Stomach (tissue), 4 donors: ENCODE results near the gene SMAD5.

Source experiments
- EP300 ChIP-seq: sonication (generic); formaldehyde crosslinking; IDR thresholded peaks from one replicate; pipeline ENCODE4 v1.6.1; 2017; ENCODE audit warnings: antibody characterized with exemption
- POLR2A ChIP-seq, 4 donors: fragments of 450-650 bp; IDR thresholded peaks; one replicate each; pipeline ENCODE4 v1.6.1; 2016; ENCODE audit warnings: antibody characterized with exemption in 4 of 4, control low read depth in 2 of 4, mild to moderate bottlenecking in 1 of 4, moderate library complexity in 1 of 4
- POLR2AphosphoS5 ChIP-seq, 3 donors: sonication (generic); formaldehyde crosslinking; IDR thresholded peaks; one replicate each; pipeline ENCODE4 v1.6.1; 2016; ENCODE audit warnings: antibody characterized with exemption in 3 of 3
- TF ChIP-seq, protein P1 (sequence below), 7 experiments: fragments of 450-650 bp in 4 of 7; fragments of 200-600 bp in 3 of 7; sonication (generic) in 3 of 7; IDR thresholded peaks; one replicate each; pipeline ENCODE4 v1.5.1; 2016 to 2019; ENCODE audit warnings: antibody characterized with exemption in 7 of 7, control low read depth in 2 of 7, mild to moderate bottlenecking in 1 of 7

DNA sequence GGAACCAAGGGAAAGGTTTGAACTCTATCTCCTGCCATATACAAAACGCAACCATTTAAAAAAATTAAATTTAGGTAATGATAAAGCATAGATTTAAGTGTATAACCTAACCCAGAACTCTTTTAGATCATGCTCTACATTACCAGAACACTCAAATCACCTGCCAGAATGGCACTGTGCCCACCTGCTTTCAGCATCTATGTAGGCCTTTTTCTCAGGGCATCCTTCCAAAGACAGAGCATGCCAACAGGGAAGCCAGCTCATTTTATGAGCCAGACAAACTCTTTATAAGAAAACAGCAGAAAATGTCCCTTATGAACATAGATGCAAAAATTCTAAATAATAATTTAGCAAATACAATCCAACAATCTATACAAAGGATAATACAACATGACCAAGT, 47.9 kb upstream of the SMAD5 start:
- no peak for TF ChIP-seq EP300
- no peak for TF ChIP-seq POLR2A (IDR thresholded peaks at IDR 0.05)
- TF ChIP-seq, protein P1, sequence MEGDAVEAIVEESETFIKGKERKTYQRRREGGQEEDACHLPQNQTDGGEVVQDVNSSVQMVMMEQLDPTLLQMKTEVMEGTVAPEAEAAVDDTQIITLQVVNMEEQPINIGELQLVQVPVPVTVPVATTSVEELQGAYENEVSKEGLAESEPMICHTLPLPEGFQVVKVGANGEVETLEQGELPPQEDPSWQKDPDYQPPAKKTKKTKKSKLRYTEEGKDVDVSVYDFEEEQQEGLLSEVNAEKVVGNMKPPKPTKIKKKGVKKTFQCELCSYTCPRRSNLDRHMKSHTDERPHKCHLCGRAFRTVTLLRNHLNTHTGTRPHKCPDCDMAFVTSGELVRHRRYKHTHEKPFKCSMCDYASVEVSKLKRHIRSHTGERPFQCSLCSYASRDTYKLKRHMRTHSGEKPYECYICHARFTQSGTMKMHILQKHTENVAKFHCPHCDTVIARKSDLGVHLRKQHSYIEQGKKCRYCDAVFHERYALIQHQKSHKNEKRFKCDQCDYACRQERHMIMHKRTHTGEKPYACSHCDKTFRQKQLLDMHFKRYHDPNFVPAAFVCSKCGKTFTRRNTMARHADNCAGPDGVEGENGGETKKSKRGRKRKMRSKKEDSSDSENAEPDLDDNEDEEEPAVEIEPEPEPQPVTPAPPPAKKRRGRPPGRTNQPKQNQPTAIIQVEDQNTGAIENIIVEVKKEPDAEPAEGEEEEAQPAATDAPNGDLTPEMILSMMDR (IDR thresholded peaks at IDR 0.05): no peak
- TF ChIP-seq POLR2AphosphoS5 (IDR thresholded peaks at IDR 0.05): no peak
